GM21367 (cell line): ENCODE results near the gene ZNF337.
"Not testable (repeated sequence)": the region's sequence is repeated elsewhere in the genome, so short reads cannot be mapped to it uniquely, and the experiment has no call there.

ENCODE experiments used
- ATAC-seq: cut with Tn5 transposase; IDR thresholded peaks from one replicate; pipeline ENCODE4 v1.9.1; 2021; ENCODE audit not compliant: unreplicated experiment

ZNF337 gene

DNA sequence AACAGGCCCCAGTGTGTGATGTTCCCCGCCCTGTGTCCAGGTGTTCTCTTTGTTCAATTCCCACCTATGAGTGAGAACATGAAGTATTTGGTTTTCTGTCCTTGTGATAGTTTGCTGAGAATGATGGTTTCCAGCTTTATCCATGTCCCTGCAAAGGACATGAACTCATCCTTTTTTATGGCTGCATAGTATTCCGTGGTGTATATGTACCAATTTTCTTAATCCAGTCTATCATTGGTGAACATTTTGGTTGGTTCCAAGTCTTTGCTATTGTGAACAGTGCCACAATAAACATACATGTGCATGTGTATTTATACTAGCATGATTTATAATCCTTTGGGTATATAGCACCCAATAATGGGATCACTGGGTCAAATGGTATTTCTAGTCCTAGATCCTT lies 66.0 kb downstream of the ZNF337 start:
- not testable (repeated sequence) for ATAC-seq

GRCh38 chr20:25629816-25630499 lies 66.7 kb downstream of the ZNF337 start:
- ATAC-seq = no peak

GRCh38 chr20:25626779-25627178 lies 69.9 kb downstream of the ZNF337 start:
- no peak for ATAC-seq

DNA sequence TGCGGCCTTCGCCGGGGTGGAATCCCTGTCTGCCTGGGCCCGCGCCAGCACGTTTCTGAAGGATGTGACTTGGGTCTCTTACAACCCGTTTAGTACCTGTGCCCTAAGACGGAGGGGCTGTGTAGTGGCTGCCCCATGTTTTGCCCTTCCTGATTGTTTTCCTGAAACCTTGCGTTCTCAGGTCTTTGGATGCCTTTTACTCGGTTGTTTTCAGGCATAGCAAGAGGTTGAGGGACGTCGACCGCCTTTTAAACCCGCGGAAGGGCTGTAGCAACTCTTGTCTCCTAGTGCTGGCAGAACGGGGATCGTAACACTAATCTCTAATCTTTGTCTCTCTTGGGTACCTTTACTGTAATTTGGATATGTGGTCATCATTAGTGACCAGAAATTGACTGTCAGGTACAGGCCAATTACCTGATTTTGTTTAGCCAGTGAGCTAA lies 72.1 kb downstream of the ZNF337 start:
- no peak for ATAC-seq
